ENCODE results near the gene SLC26A6. TPM values are rescaled to one million over a fixed set of nuclear protein-coding genes. Genes with fewer than 3 reads are reported as not detected.

SLC26A6 gene
- total RNA-seq, 1 experiment from 2014 or later: 36.3 TPM

- ATAC-seq (no peak), DNase-seq (ENCODE audit: low read depth, low spot score) (no peak)
- no peaks in the 10 kb centered on the region for H3K27me3 ChIP-seq (ENCODE audit: control insufficient read depth, insufficient read depth, low read length)
- no peak overlapping the region for H3K27ac ChIP-seq (ENCODE audit: low read length)
- H3K4me3 ChIP-seq (ENCODE audit: low read depth in 2 of 2, low read length in 2 of 2): no peak overlapping the region
- no peaks in the 10 kb centered on the region for H3K4me1 ChIP-seq (ENCODE audit: control insufficient read depth, insufficient read depth, low read length)
- ChIA-PET POLR2A (no interaction called here), CTCF (no interaction called here)
- no peaks in the 10 kb centered on the region; the same call in 1 of the 2 replicates for H3K36me3 ChIP-seq (ENCODE audit: control insufficient read depth, insufficient read depth, low read length)
- no TSS peak for BruUV-seq (replicated peaks)
- intact Hi-C loops (cut with micrococcal nuclease; ENCODE audit: unreplicated experiment): no loop called here
- in situ Hi-C loops (cut with HindIII; ENCODE audit: low pct_unique_long_range_greater_than_20kb, low sequenced_read_pairs): no loop called here
- no peaks in the 10 kb centered on the region for H3K9me3 ChIP-seq (ENCODE audit: control insufficient read depth, insufficient read depth, low read depth, low read length)
- TF ChIP-seq TCF7L2 (IDR thresholded peaks at IDR 0.05; ENCODE audit: low read depth, low read length): no peak
- TF ChIP-seq POLR2AphosphoS5 (IDR thresholded peaks at IDR 0.05; ENCODE audit: low read depth, low read length): no peak
- TF ChIP-seq SIN3A (IDR thresholded peaks at IDR 0.05; ENCODE audit: borderline replicate concordance, insufficient read depth, low read depth, low read length): no peak
Observed at GRCh38 chr3:48628277-48629017, 6.8 kb downstream of the SLC26A6 start.

GRCh38 chr3:48625600-48625999 lies 9.7 kb downstream of the SLC26A6 start:
- intact Hi-C loops (cut with micrococcal nuclease; ENCODE audit: unreplicated experiment) (no loop called here), in situ Hi-C loops (cut with HindIII; ENCODE audit: low pct_unique_long_range_greater_than_20kb, low sequenced_read_pairs) (no loop called here)
- DNase-seq (ENCODE audit: low read depth, low spot score): no peak
- no peaks in the 10 kb centered on the region for H3K27me3 ChIP-seq (ENCODE audit: control insufficient read depth, insufficient read depth, low read length)
- no peaks in the 10 kb centered on the region for H3K9me3 ChIP-seq (ENCODE audit: control insufficient read depth, insufficient read depth, low read depth, low read length)
- H3K36me3 ChIP-seq (ENCODE audit: control insufficient read depth, insufficient read depth, low read length): no peaks in the 10 kb centered on the region
- TF ChIP-seq REST (IDR thresholded peaks at IDR 0.05; ENCODE audit: insufficient read depth in 1 of 2, low read depth in 2 of 2, low read length in 1 of 2): no peak
- TF ChIP-seq CTCF (IDR thresholded peaks at IDR 0.05): no peak
- TF ChIP-seq TCF7L2 (IDR thresholded peaks at IDR 0.05; ENCODE audit: low read depth, low read length): no peak
- TF ChIP-seq SIN3A (IDR thresholded peaks at IDR 0.05; ENCODE audit: borderline replicate concordance, insufficient read depth, low read depth, low read length): no peak
- TF ChIP-seq POLR2AphosphoS5 (IDR thresholded peaks at IDR 0.05; ENCODE audit: low read depth, low read length): no peak
- no peak for ATAC-seq
- no peak overlapping the region for H3K27ac ChIP-seq (ENCODE audit: low read length)
- CTCF ChIA-PET: no interaction called here
- BruUV-seq (replicated peaks): no TSS peak
- POLR2A ChIA-PET: no interaction called here
- no peak overlapping the region for H3K4me3 ChIP-seq (ENCODE audit: low read depth in 2 of 2, low read length in 2 of 2)
- no peaks in the 10 kb centered on the region for H3K4me1 ChIP-seq (ENCODE audit: control insufficient read depth, insufficient read depth, low read length)

- Histone ChIP-seq H3K27ac (ENCODE audit: low read length) (no peak overlapping the region), H3K4me1 (ENCODE audit: control insufficient read depth, insufficient read depth, low read length) (no peaks in the 10 kb centered on the region), H3K27me3 (ENCODE audit: control insufficient read depth, insufficient read depth, low read length) (no peaks in the 10 kb centered on the region), H3K9me3 (ENCODE audit: control insufficient read depth, insufficient read depth, low read depth, low read length) (no peaks in the 10 kb centered on the region), H3K4me3 (ENCODE audit: low read depth in 2 of 2, low read length in 2 of 2) (no peak overlapping the region), H3K36me3 (ENCODE audit: control insufficient read depth, insufficient read depth, low read length) (no peaks in the 10 kb centered on the region)
- no peak for DNase-seq (ENCODE audit: low read depth, low spot score)
- in situ Hi-C loops (cut with HindIII; ENCODE audit: low pct_unique_long_range_greater_than_20kb, low sequenced_read_pairs): no loop called here
- intact Hi-C loops (cut with micrococcal nuclease; ENCODE audit: unreplicated experiment): no loop called here
- CTCF ChIA-PET: no interaction called here
- BruUV-seq (replicated peaks): no TSS peak
- no peak for ATAC-seq
- TF ChIP-seq CTCF (IDR thresholded peaks at IDR 0.05): no peak
- no peak for TF ChIP-seq SIN3A (IDR thresholded peaks at IDR 0.05; ENCODE audit: borderline replicate concordance, insufficient read depth, low read depth, low read length)
- no peak for TF ChIP-seq REST (IDR thresholded peaks at IDR 0.05; ENCODE audit: insufficient read depth in 1 of 2, low read depth in 2 of 2, low read length in 1 of 2)
- TF ChIP-seq POLR2AphosphoS5 (IDR thresholded peaks at IDR 0.05; ENCODE audit: low read depth, low read length): no peak
- POLR2A ChIA-PET: no interaction called here
Observed at GRCh38 chr3:48624767-48625166, 10.5 kb downstream of the SLC26A6 start.
